Measurements from ENCODE around the gene GPR45. TPM values are rescaled to one million over a fixed set of nuclear protein-coding genes. Genes with fewer than 3 reads are reported as not detected.

The GPR45 gene
- total and polyA plus RNA-seq, 10 of the 15 experiments (the other 5 are each of a cell fraction or from before 2014, with no cell fraction given), result not detected

DNA sequence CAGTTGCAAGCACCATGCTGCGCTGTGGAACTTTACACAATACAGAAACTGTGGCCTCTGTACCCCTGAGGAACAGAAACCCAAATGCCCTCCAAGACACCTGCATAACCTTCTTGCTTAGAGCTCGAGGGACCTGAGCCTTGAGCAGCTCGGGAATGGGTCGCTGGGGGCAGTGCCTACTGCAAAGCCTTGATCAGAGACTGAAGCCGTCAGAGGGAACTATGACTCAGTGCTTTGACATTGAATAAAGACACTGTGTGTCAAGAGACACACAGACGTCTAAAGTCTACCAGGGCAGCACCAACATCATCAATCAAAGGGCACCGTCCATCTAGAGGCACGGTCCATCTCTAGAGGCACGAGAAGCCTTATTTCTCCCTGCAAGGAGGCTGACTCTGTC, 30.6 kb downstream of the GPR45 start:
- POLR2A ChIA-PET, result no interaction called here
- H3K79me2 ChIP-seq (ENCODE audit: control insufficient read depth, insufficient read depth, low read length), result no peaks in the 10 kb centered on the region
- no peak overlapping the region for H3K27ac ChIP-seq (ENCODE audit: control insufficient read depth, insufficient read depth)
- DNase-seq (ENCODE audit: low read depth, low spot score) (no peak), FAIRE-seq (no peak), ATAC-seq (no peak)
- intact Hi-C loops (cut with micrococcal nuclease; ENCODE audit: unreplicated experiment) (no loop called here), in situ Hi-C loops (cut with MboI) (no loop called here)
- 84% methylated on average over 9 of the region's 9 CpGs for WGBS (ENCODE audit: insufficient coverage, insufficient replicate concordance, low lambda C conversion rate, missing lambda C conversion rate)
- H3K4me2 ChIP-seq (ENCODE audit: control insufficient read depth, insufficient read depth), result no peak overlapping the region
- H4K20me1 ChIP-seq (ENCODE audit: control insufficient read depth, insufficient read depth), result no peaks in the 10 kb centered on the region
- H3K9ac ChIP-seq (ENCODE audit: control insufficient read depth, insufficient read depth, low read length), result no peak overlapping the region
- SMC1A ChIA-PET (ENCODE audit: uncharacterized antibody, unreplicated experiment), result no interaction called here
- H3K4me1 ChIP-seq (ENCODE audit: control insufficient read depth, insufficient read depth, low read length), result no peaks in the 10 kb centered on the region
- RAD21 ChIA-PET (ENCODE audit: unreplicated experiment), result no interaction called here
- CTCF ChIA-PET, result no interaction called here
- TF ChIP-seq TARDBP (IDR thresholded peaks at IDR 0.05; ENCODE audit: borderline replicate concordance) (no peak), TCF3 (IDR thresholded peaks at IDR 0.05; ENCODE audit: borderline replicate concordance, insufficient read depth, low read depth, low read length) (no peak), STAT1 (conservative IDR thresholded peaks at IDR 0.05) (no peak), KDM1A (IDR thresholded peaks at IDR 0.05; ENCODE audit: borderline replicate concordance) (no peak), POLR2AphosphoS2 (IDR thresholded peaks at IDR 0.05; ENCODE audit: low read depth, low read length) (no peak), EP300 (IDR thresholded peaks at IDR 0.05; ENCODE audit: borderline replicate concordance in 1 of 2, control insufficient read depth in 1 of 2, low read depth in 2 of 2, low read length in 2 of 2) (no peak), SIX5 (IDR thresholded peaks at IDR 0.05; ENCODE audit: low read depth, low read length, severe bottlenecking) (no peak), MYC (IDR thresholded peaks at IDR 0.05; ENCODE audit: insufficient read depth, insufficient read length, insufficient replicate concordance, low read length, severe bottlenecking) (no peak)
- TF ChIP-seq, protein P1, sequence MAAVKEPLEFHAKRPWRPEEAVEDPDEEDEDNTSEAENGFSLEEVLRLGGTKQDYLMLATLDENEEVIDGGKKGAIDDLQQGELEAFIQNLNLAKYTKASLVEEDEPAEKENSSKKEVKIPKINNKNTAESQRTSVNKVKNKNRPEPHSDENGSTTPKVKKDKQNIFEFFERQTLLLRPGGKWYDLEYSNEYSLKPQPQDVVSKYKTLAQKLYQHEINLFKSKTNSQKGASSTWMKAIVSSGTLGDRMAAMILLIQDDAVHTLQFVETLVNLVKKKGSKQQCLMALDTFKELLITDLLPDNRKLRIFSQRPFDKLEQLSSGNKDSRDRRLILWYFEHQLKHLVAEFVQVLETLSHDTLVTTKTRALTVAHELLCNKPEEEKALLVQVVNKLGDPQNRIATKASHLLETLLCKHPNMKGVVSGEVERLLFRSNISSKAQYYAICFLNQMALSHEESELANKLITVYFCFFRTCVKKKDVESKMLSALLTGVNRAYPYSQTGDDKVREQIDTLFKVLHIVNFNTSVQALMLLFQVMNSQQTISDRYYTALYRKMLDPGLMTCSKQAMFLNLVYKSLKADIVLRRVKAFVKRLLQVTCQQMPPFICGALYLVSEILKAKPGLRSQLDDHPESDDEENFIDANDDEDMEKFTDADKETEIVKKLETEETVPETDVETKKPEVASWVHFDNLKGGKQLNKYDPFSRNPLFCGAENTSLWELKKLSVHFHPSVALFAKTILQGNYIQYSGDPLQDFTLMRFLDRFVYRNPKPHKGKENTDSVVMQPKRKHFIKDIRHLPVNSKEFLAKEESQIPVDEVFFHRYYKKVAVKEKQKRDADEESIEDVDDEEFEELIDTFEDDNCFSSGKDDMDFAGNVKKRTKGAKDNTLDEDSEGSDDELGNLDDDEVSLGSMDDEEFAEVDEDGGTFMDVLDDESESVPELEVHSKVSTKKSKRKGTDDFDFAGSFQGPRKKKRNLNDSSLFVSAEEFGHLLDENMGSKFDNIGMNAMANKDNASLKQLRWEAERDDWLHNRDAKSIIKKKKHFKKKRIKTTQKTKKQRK (IDR thresholded peaks at IDR 0.05; ENCODE audit: low read depth, low read length), result no peak
- TF ChIP-seq, protein P2, sequence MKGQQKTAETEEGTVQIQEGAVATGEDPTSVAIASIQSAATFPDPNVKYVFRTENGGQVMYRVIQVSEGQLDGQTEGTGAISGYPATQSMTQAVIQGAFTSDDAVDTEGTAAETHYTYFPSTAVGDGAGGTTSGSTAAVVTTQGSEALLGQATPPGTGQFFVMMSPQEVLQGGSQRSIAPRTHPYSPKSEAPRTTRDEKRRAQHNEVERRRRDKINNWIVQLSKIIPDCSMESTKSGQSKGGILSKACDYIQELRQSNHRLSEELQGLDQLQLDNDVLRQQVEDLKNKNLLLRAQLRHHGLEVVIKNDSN (IDR thresholded peaks at IDR 0.05; ENCODE audit: borderline replicate concordance, extremely low read length, insufficient read depth, low read depth, low read length), result no peak
- no TSS peak for BruUV-seq (replicated peaks)
- no peak overlapping the region for H3K4me3 ChIP-seq
- H2AFZ ChIP-seq (ENCODE audit: control insufficient read depth, low read depth, low read length), result no peak overlapping the region
- H3K27me3 ChIP-seq (replicated peaks in 1 of 2; ENCODE audit: control insufficient read depth in 2 of 2, insufficient read depth in 2 of 2, low read length in 1 of 2), result no peaks in the 10 kb centered on the region
- H3K36me3 ChIP-seq (ENCODE audit: control insufficient read depth in 2 of 2, insufficient read depth in 2 of 2, low read length in 1 of 2), result peaks cover 27 to 36% of the 10 kb centered on the region in 2 experiments
- H3K9me3 ChIP-seq (replicated peaks; ENCODE audit: control insufficient read depth, insufficient read depth, low read length), result no peaks in the 10 kb centered on the region

Data from GM12878 (cell line).